MM.1S (cell line): Measurements from ENCODE around the gene FA2H.
"Not testable (repeated sequence)": the region's sequence is repeated elsewhere in the genome, so short reads cannot be mapped to it uniquely, and the experiment has no call there.

Source experiments
- DNase-seq: peaks from one replicate; pipeline ENCODE4 v3.0.0-alpha.2; 2015
- H2AFZ ChIP-seq: fragments of 300-600 bp; sonication (generic); 2 replicates; pipeline ENCODE4 v1.6.0; 2016; ENCODE audit warnings: antibody characterized with exemption, low read length
- H3F3A ChIP-seq: fragments of 300-600 bp; sonication (generic); 2 replicates; pipeline ENCODE4 v1.6.1; 2016; ENCODE audit warnings: mild to moderate bottlenecking, antibody characterized with exemption, low read length, moderate library complexity, mixed read lengths; ENCODE audit not compliant: insufficient read depth
- H3K27ac ChIP-seq: fragments of 300-600 bp; sonication (generic); 2 replicates; pipeline ENCODE4 v1.5.1; 2016; ENCODE audit warnings: mild to moderate bottlenecking, low read length
- H3K27me3 ChIP-seq: fragments of 300-600 bp; sonication (generic); replicated peaks from 2 replicates; pipeline ENCODE4 v1.6.0; 2016; ENCODE audit warnings: low read length; ENCODE audit not compliant: insufficient read depth
- H3K36me3 ChIP-seq: fragments of 300-600 bp; sonication (generic); replicated peaks from 2 replicates; pipeline ENCODE4 v1.6.1; 2016; ENCODE audit warnings: mild to moderate bottlenecking, low read length, mixed read lengths; ENCODE audit not compliant: insufficient read depth
- H3K4me1 ChIP-seq: fragments of 300-600 bp; sonication (generic); 2 replicates; pipeline ENCODE4 v1.6.1; 2016; ENCODE audit warnings: low read length, mixed read lengths
- H3K4me2 ChIP-seq: fragments of 300-600 bp; sonication (generic); 2 replicates; pipeline ENCODE4 v1.6.0; 2016; ENCODE audit warnings: low read depth, low read length
- H3K4me3 ChIP-seq: fragments of 300-600 bp; sonication (generic); 2 replicates; pipeline ENCODE4 v1.5.1; 2016; ENCODE audit warnings: low read length, mixed read lengths
- H3K79me2 ChIP-seq: fragments of 300-600 bp; sonication (generic); 2 replicates; pipeline ENCODE4 v1.6.1; 2016; ENCODE audit warnings: mixed run types, low read length, mixed read lengths
- H3K9ac ChIP-seq: fragments of 300-600 bp; sonication (generic); 2 replicates; pipeline ENCODE4 v1.6.1; 2016; ENCODE audit warnings: low read length, mixed read lengths
- H3K9me2 ChIP-seq: fragments of 300-600 bp; sonication (generic); replicated peaks from 2 replicates; pipeline ENCODE4 v1.6.1; 2016; ENCODE audit warnings: mild to moderate bottlenecking, low read length, mixed read lengths; ENCODE audit not compliant: insufficient read depth
- H3K9me3 ChIP-seq: fragments of 300-600 bp; sonication (generic); replicated peaks from 2 replicates; pipeline ENCODE4 v1.6.1; 2016; ENCODE audit warnings: mild to moderate bottlenecking, low read length, mixed read lengths; ENCODE audit not compliant: insufficient read depth
- H4K20me1 ChIP-seq: fragments of 300-600 bp; sonication (generic); 2 replicates; pipeline ENCODE4 v1.6.1; 2016; ENCODE audit warnings: mild to moderate bottlenecking, low read length, moderate library complexity, mixed read lengths; ENCODE audit not compliant: insufficient read depth
- CTCF ChIP-seq: fragments of 300-600 bp; sonication (generic); IDR thresholded peaks from 2 replicates; pipeline ENCODE4 v1.5.1; 2016; ENCODE audit warnings: antibody characterized with exemption, low read length, mixed read lengths
- EZH2 ChIP-seq: fragments of 300-600 bp; sonication (generic); optimal IDR thresholded peaks from 2 replicates; pipeline ENCODE3; 2017; ENCODE audit warnings: low read depth, mild to moderate bottlenecking, antibody characterized with exemption, low read length, mixed read lengths
- EZH2phosphoT487 ChIP-seq: fragments of 300-600 bp; sonication (generic); IDR thresholded peaks from 2 replicates; pipeline ENCODE4 v1.6.1; 2018; ENCODE audit warnings: antibody characterized with exemption, low read length

Gene FA2H

GRCh38 chr16:74766729-74767128, 7.9 kb downstream of the FA2H start:
- no peak for DNase-seq
- Histone ChIP-seq H4K20me1 (no peaks in the 10 kb centered on the region), H3K27ac (no peak overlapping the region), H3K4me1 (no peaks in the 10 kb centered on the region), H3K9me3 (no peaks in the 10 kb centered on the region), H3K79me2 (no peaks in the 10 kb centered on the region), H3K9me2 (no peaks in the 10 kb centered on the region), H3K4me2 (no peak overlapping the region), H3K9ac (no peak overlapping the region), H2AFZ (no peak overlapping the region), H3F3A (no peaks in the 10 kb centered on the region), H3K4me3 (no peak overlapping the region), H3K36me3 (no peaks in the 10 kb centered on the region), H3K27me3 (no peaks in the 10 kb centered on the region)
- no peak for TF ChIP-seq EZH2phosphoT487
- no peak for TF ChIP-seq EZH2
- TF ChIP-seq CTCF = no peak

- H4K20me1 ChIP-seq, H3K4me1 ChIP-seq, H3K9me2 ChIP-seq, H3K27me3 ChIP-seq, H3K27ac ChIP-seq, DNase-seq, H3K4me3 ChIP-seq, H3K79me2 ChIP-seq, H3K4me2 ChIP-seq, H3K36me3 ChIP-seq, H3K9me3 ChIP-seq, H3F3A ChIP-seq, H2AFZ ChIP-seq, H3K9ac ChIP-seq: not testable (repeated sequence)
Measured at GRCh38 chr16:74764184-74764583, 10.4 kb downstream of the FA2H start.

GRCh38 chr16:74761665-74762064, 13.0 kb downstream of the FA2H start:
- no peak for TF ChIP-seq EZH2phosphoT487
- TF ChIP-seq EZH2 = no peak
- TF ChIP-seq CTCF = no peak

GRCh38 chr16:74760007-74760767, 14.4 kb downstream of the FA2H start:
- Histone ChIP-seq H3K9ac (no peak overlapping the region), H3K79me2 (no peaks in the 10 kb centered on the region), H3K4me2 (no peak overlapping the region), H3K9me2 (no peaks in the 10 kb centered on the region), H2AFZ (no peak overlapping the region), H3K4me3 (no peak overlapping the region), H3K36me3 (no peaks in the 10 kb centered on the region), H3K9me3 (no peaks in the 10 kb centered on the region), H4K20me1 (no peaks in the 10 kb centered on the region), H3K27ac (no peak overlapping the region), H3K4me1 (no peaks in the 10 kb centered on the region), H3F3A (no peaks in the 10 kb centered on the region), H3K27me3 (no peaks in the 10 kb centered on the region)
- no peak for TF ChIP-seq EZH2phosphoT487
- no peak for TF ChIP-seq CTCF
- no peak for TF ChIP-seq EZH2
- no peak for DNase-seq

More at GRCh38 chr16:74761665-74762064, 13.0 kb downstream of the FA2H start:
- H4K20me1 ChIP-seq = no peaks in the 10 kb centered on the region
- no peaks in the 10 kb centered on the region for H3F3A ChIP-seq
- H3K9ac ChIP-seq = no peak overlapping the region
- no peaks in the 10 kb centered on the region for H3K27me3 ChIP-seq
- H3K36me3 ChIP-seq = no peaks in the 10 kb centered on the region
- no peak overlapping the region for H2AFZ ChIP-seq
- H3K27ac ChIP-seq = no peak overlapping the region
- H3K4me1 ChIP-seq = no peaks in the 10 kb centered on the region
- no peak for DNase-seq
- H3K79me2 ChIP-seq = no peaks in the 10 kb centered on the region
- no peak overlapping the region for H3K4me3 ChIP-seq
- no peak overlapping the region for H3K4me2 ChIP-seq
- no peaks in the 10 kb centered on the region for H3K9me2 ChIP-seq
- no peaks in the 10 kb centered on the region for H3K9me3 ChIP-seq
